A673 (cell line): ENCODE data around the gene PPP1R1C. TPM values are rescaled to one million over a fixed set of nuclear protein-coding genes. Genes with fewer than 3 reads are reported as not detected.

Source experiments
- BruUV-seq: library from RNA; stranded (reverse); fragments of 400-500 nt; replicated peaks from 2 replicates; lab custom pipeline; 2021; lab: Mats Ljungman, UMichigan
- CTCF ChIA-PET: fragments of 300-600 bp; sonication (Branson Sonifier 250); formaldehyde crosslinking; loops from one replicate; lab custom pipeline; 2022; ENCODE audit warnings: antibody characterized with exemption; lab: Charles Lee
- POLR2A ChIA-PET: fragments of 300-600 bp; sonication (Branson Sonifier 250); formaldehyde crosslinking; loops from one replicate; lab custom pipeline; 2022; ENCODE audit warnings: antibody characterized with exemption; ENCODE audit not compliant: low non-redundant PET; lab: Charles Lee
- DNase-seq: peaks from one replicate; pipeline ENCODE4 v3.0.0-alpha.2; 2015; ENCODE audit warnings: low spot score
- H3K27ac ChIP-seq: fragments of 200-600 bp; sonication (generic); 2 replicates; pipeline ENCODE4 v1.5.1; 2016; ENCODE audit warnings: mixed run types, low read depth, mild to moderate bottlenecking, mixed read lengths, antibody characterized with exemption, low read length; ENCODE audit not compliant: poor library complexity, severe bottlenecking
- H3K27me3 ChIP-seq: fragments of 200-600 bp; sonication (generic); replicated peaks from 2 replicates; pipeline ENCODE4 v1.6.1; 2017; ENCODE audit warnings: mixed run types, low read depth, mild to moderate bottlenecking, mixed read lengths, antibody characterized with exemption, low read length; ENCODE audit not compliant: insufficient read depth, poor library complexity
- H3K36me3 ChIP-seq: fragments of 200-600 bp; sonication (generic); 2 replicates; pipeline ENCODE4 v1.6.1; 2016; ENCODE audit warnings: mixed run types, mild to moderate bottlenecking, mixed read lengths, antibody characterized with exemption, low read length; ENCODE audit not compliant: insufficient read depth, poor library complexity, severe bottlenecking
- H3K4me1 ChIP-seq: fragments of 200-600 bp; sonication (generic); 2 replicates; pipeline ENCODE4 v1.6.1; 2017; ENCODE audit warnings: mixed run types, mild to moderate bottlenecking, mixed read lengths, antibody characterized with exemption, low read length; ENCODE audit not compliant: insufficient read depth, poor library complexity, severe bottlenecking
- H3K4me3 ChIP-seq: fragments of 200-600 bp; sonication (generic); 2 replicates; pipeline ENCODE4 v1.5.1; 2016; ENCODE audit warnings: low read depth, mixed run types, mild to moderate bottlenecking, mixed read lengths, low read length; ENCODE audit not compliant: poor library complexity, severe bottlenecking
- H3K9me3 ChIP-seq: fragments of 200-600 bp; sonication (generic); 2 replicates; pipeline ENCODE4 v1.6.1; 2016; ENCODE audit warnings: mixed run types, low read depth, mild to moderate bottlenecking, mixed read lengths, antibody characterized with exemption, low read length; ENCODE audit not compliant: poor library complexity, severe bottlenecking
- CTCF ChIP-seq: fragments of 300-800, 200-600 bp; sonication (generic); conservative IDR thresholded peaks from 2 replicates; pipeline ENCODE4 v1.5.1; 2017; ENCODE audit warnings: low read depth, mild to moderate bottlenecking, antibody characterized with exemption, low read length, moderate library complexity, mixed read lengths
- EZH2 ChIP-seq: fragments of 200-600 bp; sonication (generic); IDR thresholded peaks from 2 replicates; pipeline ENCODE4 v1.6.1; 2017; ENCODE audit warnings: borderline replicate concordance, low read depth, mild to moderate bottlenecking, mixed read lengths, antibody characterized with exemption, low read length; ENCODE audit not compliant: poor library complexity, severe bottlenecking
- intact Hi-C: fragments of 100-400 bp; cut with micrococcal nuclease; formaldehyde crosslinking; loops from one replicate; pipeline ENCODE4 v1.10.0; 2022; ENCODE audit not compliant: unreplicated experiment
- total RNA-seq: library from RNA; stranded (reverse); gene quantifications from 2 replicates; pipeline ENCODE4 v1.2.3, GENCODE V29; 2021

Gene PPP1R1C
- total RNA-seq, 1 experiment from 2014 or later = 5.3 TPM

DNA sequence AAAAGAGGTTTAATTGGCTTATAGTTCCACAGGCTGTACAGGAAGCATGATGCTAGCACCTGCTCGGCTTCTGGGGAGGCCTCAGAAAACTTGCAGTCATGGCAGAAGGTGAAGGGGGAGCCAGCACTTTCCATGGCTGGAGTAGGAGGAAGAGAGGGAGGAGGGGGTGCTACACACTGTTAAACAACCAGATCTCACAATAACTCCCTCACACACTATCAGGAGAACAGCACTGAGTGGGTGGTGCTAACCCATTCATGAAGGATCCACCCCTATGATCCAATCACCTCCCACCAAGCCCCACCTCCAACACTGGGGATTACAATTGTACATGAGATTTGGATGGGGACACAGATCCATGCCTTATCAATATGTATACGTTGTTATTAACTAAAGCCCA lies 85.1 kb downstream of the PPP1R1C start:
- Histone ChIP-seq H3K36me3 (no peaks in the 10 kb centered on the region), H3K27ac (no peak overlapping the region), H3K9me3 (no peaks in the 10 kb centered on the region), H3K4me1 (peaks cover 54% of the 10 kb centered on the region), H3K4me3 (no peak overlapping the region), H3K27me3 (no peaks in the 10 kb centered on the region)
- intact Hi-C loops = loop anchor here (10.0 kb wide), 1 partner anchor 966 kb away; no protein-coding TSS in a partner anchor
- DNase-seq = no peak
- TF ChIP-seq EZH2 (no peak), CTCF (no peak)
- CTCF ChIA-PET = no interaction called here
- no TSS peak for BruUV-seq
- POLR2A ChIA-PET = no interaction called here

- TF ChIP-seq CTCF = no peak
- no peak for TF ChIP-seq EZH2
- ChIA-PET CTCF (no interaction called here), POLR2A (no interaction called here)
- H3K27ac ChIP-seq = no peak overlapping the region
- H3K4me1 ChIP-seq = peaks cover 40% of the 10 kb centered on the region
- H3K36me3 ChIP-seq = no peaks in the 10 kb centered on the region
- intact Hi-C loops = loop anchor here (10.0 kb wide), 1 partner anchor 968 kb away; no protein-coding TSS in a partner anchor
- no peaks in the 10 kb centered on the region for H3K9me3 ChIP-seq
- no peak for DNase-seq
- no peaks in the 10 kb centered on the region for H3K27me3 ChIP-seq
- no peak overlapping the region for H3K4me3 ChIP-seq
- BruUV-seq = no TSS peak
Measured at GRCh38 chr2:182072861-182073260, 87.2 kb downstream of the PPP1R1C start.

DNA sequence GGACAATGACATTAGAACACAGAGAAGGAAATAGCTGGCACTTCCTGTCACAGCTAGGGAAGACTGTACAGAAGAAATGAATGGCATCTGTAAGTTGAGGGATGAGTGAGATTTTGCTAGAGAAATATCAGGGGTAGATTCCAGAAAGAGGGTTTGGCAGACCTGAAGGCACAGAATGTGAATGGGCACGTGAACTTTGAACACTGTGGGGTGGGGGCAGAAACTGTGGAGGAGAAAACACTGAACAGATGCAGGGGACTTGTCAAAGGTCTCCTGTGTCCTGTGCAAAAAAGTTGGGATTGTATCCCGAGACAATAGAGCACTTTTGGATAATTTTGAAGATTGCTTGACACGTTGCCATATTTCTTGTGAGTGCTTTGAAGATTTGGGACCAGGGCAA lies 88.0 kb downstream of the PPP1R1C start:
- ChIA-PET CTCF (no interaction called here), POLR2A (no interaction called here)
- TF ChIP-seq CTCF = no peak
- no peak for TF ChIP-seq EZH2
- DNase-seq = no peak
- Histone ChIP-seq H3K9me3 (no peaks in the 10 kb centered on the region), H3K4me3 (no peak overlapping the region), H3K4me1 (peaks cover 33% of the 10 kb centered on the region), H3K27me3 (no peaks in the 10 kb centered on the region), H3K36me3 (no peaks in the 10 kb centered on the region), H3K27ac (no peak overlapping the region)
- no TSS peak for BruUV-seq
- intact Hi-C loops = loop anchor here (10.0 kb wide), 1 partner anchor 969 kb away; no protein-coding TSS in a partner anchor
